Measurements from ENCODE around the gene CHD5.

DNA sequence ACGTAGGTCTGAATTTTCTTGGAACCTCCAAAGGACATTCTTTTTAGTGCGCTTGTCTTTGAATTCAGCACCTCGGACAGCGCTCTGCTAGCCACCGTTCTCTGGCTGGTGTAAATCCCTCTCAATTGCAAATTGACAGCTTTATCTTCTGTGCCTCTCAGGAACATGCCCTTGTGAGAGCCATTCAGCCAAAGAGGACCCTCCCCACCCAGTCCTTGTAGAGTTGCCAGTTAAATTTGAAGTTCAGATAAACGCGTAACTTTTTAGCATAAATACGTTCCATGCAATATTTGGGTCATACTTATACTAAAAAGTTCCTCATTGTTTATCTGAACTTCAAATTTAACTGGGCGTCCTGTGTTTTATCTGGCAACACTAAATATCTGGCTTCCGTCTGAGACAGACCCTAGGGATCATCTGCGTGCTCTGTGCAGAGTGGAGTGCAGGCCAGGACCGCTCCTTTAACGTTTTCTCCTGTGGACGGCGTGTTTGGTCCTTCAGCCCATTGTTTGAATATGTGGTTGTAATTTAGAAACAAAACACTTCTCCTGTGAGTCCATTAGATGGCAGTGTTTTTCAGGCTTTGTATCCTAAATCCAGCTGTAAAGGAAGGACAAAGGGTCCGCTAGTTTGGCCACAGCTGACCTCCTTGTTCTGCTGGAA lies 127.4 kb downstream of the CHD5 start:
- TF ChIP-seq, protein P1, sequence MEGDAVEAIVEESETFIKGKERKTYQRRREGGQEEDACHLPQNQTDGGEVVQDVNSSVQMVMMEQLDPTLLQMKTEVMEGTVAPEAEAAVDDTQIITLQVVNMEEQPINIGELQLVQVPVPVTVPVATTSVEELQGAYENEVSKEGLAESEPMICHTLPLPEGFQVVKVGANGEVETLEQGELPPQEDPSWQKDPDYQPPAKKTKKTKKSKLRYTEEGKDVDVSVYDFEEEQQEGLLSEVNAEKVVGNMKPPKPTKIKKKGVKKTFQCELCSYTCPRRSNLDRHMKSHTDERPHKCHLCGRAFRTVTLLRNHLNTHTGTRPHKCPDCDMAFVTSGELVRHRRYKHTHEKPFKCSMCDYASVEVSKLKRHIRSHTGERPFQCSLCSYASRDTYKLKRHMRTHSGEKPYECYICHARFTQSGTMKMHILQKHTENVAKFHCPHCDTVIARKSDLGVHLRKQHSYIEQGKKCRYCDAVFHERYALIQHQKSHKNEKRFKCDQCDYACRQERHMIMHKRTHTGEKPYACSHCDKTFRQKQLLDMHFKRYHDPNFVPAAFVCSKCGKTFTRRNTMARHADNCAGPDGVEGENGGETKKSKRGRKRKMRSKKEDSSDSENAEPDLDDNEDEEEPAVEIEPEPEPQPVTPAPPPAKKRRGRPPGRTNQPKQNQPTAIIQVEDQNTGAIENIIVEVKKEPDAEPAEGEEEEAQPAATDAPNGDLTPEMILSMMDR (IDR thresholded peaks at IDR 0.05): peak in 1 of 3 experiments; percentile 38
- no peak for TF ChIP-seq EP300 (IDR thresholded peaks at IDR 0.05)

All from esophagus muscularis mucosa (tissue), 3 donors.